ENCODE results near the gene CCDC71. TPM values are rescaled to one million over a fixed set of nuclear protein-coding genes. Genes with fewer than 3 reads are reported as not detected.
A peak's percentile ranks its signal among the peaks of the same experiment; 100 is the strongest.

CCDC71 gene
- total RNA-seq, 4 donors from 2014 or later = 35.2 to 63.7 (median 58.5) TPM

DNA sequence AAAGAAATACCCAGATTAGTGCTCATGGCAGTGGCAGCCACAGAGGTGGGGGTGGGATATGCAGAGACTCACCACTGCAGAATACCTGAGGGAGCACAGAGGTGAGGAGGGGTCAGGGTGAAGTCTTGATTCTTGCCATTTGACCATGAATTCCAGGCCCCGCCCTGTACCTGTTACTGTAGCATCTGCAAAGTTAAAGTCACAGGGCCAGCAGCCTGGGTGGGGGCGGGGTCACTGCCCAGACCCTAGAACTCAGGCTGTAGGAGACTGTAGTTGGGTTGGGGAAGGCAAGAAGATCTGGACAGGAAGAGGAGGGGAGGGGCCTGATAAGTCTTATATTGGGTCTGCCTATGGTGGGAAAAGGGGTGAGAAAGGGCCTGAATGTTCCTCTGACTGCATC lies 14.5 kb downstream of the CCDC71 start:
- no peak overlapping the region for H3K4me3 ChIP-seq (replicated peaks in 1 of 3)
- TF ChIP-seq, protein P1, sequence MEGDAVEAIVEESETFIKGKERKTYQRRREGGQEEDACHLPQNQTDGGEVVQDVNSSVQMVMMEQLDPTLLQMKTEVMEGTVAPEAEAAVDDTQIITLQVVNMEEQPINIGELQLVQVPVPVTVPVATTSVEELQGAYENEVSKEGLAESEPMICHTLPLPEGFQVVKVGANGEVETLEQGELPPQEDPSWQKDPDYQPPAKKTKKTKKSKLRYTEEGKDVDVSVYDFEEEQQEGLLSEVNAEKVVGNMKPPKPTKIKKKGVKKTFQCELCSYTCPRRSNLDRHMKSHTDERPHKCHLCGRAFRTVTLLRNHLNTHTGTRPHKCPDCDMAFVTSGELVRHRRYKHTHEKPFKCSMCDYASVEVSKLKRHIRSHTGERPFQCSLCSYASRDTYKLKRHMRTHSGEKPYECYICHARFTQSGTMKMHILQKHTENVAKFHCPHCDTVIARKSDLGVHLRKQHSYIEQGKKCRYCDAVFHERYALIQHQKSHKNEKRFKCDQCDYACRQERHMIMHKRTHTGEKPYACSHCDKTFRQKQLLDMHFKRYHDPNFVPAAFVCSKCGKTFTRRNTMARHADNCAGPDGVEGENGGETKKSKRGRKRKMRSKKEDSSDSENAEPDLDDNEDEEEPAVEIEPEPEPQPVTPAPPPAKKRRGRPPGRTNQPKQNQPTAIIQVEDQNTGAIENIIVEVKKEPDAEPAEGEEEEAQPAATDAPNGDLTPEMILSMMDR (IDR thresholded peaks at IDR 0.05) = no peak
- no peak for TF ChIP-seq POLR2A (IDR thresholded peaks at IDR 0.05)
- no peaks in the 10 kb centered on the region for H3K4me1 ChIP-seq
- DNase-seq = no peak
- no peaks in the 10 kb centered on the region for H3K9me3 ChIP-seq
- intact Hi-C loops (cut with DNase I) = no loop called here
- no peak overlapping the region for H3K27ac ChIP-seq
- no peaks in the 10 kb centered on the region for H3K36me3 ChIP-seq
- WGBS, 2 donors = 93 to 94% methylated on average over 2 of the region's 2 CpGs
- H3K27me3 ChIP-seq = no peaks in the 10 kb centered on the region

DNA sequence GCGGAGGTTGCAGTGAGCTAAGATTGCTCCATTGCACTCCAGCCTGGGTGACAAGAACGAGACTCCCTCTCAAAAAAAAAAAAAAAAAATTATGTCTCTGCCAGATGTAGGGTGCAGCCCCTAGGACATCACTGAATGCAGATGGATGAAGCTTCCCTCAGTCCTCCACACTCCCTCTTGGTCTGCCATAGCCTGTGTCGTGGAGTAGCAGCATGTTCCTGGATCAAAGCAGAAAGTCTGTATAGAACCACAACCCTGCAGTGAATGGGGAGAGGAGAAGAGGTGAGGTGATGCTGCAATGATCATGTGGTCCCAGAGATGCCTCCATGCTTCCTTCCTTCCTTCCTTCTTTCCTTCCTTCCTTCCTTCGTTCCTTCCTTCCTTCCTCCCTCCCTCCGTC lies 18.0 kb downstream of the CCDC71 start:
- Histone ChIP-seq H3K4me1 (no peaks in the 10 kb centered on the region), H3K9me3 (no peaks in the 10 kb centered on the region), H3K27me3 (no peaks in the 10 kb centered on the region), H3K27ac (no peak overlapping the region), H3K36me3 (no peaks in the 10 kb centered on the region), H3K4me3 (replicated peaks in 1 of 3) (no peak overlapping the region)
- TF ChIP-seq POLR2A (IDR thresholded peaks at IDR 0.05) = no peak
- TF ChIP-seq, protein P1 (IDR thresholded peaks at IDR 0.05) = no peak
- no peak for DNase-seq
- WGBS, 2 donors = 76 to 81% methylated on average over 5 of the region's 5 CpGs
- intact Hi-C loops (cut with DNase I) = no loop called here

DNA sequence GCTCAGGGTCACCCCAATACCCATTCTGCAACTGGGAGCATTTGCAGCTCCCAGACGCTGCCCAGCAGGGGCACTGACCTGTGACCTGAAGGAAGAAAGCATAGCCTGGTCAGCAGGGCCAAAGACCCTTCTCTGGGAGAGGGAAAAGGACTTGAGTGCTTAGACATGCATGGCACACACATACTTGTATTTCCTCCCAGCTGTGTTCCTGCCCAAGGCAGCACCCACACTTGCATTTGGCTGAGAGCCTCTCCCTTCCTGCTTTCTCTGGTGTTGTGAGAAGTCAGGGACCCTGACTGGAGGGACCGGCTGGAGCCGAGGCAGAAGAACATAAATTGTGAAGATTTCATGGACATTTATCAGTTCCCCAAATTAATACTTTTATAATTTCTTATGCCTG lies 26.1 kb downstream of the CCDC71 start:
- no peaks in the 10 kb centered on the region for H3K9me3 ChIP-seq
- intact Hi-C loops (cut with DNase I) = no loop called here
- peak; percentile 57 to 68 for DNase-seq
- no peak overlapping the region for H3K4me3 ChIP-seq (replicated peaks in 1 of 3)
- TF ChIP-seq POLR2A (IDR thresholded peaks at IDR 0.05) = no peak
- TF ChIP-seq, protein P1 (IDR thresholded peaks at IDR 0.05) = no peak
- 21 to 41% methylated on average over 3 of the region's 3 CpGs for WGBS, 2 donors
- H3K27me3 ChIP-seq = no peaks in the 10 kb centered on the region
- peaks cover 0 to 7% of the 10 kb centered on the region in 2 donors for H3K4me1 ChIP-seq
- H3K36me3 ChIP-seq = no peaks in the 10 kb centered on the region
- peak overlapping the region in 1 of 3 donors; percentile 15 for H3K27ac ChIP-seq

DNA sequence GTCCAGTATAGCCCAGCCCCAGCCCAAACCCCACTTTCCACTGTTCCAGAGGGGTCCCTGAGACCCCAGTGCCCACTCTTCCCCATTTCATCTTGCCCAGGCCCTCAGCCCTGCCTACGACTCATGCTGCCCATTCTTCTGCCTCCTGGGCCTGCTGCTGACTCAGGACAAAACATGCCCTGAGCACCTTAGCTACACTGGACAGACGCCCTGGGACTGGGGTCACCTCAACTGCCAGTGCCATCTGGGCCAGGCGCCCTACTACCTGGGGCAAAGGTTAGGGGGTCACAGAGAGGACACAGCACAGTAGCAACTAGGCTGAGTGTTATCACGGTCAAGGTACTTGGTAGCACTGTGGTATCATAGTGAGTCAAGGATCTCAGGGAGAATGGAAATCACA lies 30.6 kb downstream of the CCDC71 start:
- Histone ChIP-seq H3K27ac (no peak overlapping the region), H3K4me1 (peaks cover 15 to 26% of the 10 kb centered on the region in 2 donors), H3K4me3 (replicated peaks in 1 of 3) (no peak overlapping the region), H3K27me3 (no peaks in the 10 kb centered on the region), H3K36me3 (peaks cover 4 to 5% of the 10 kb centered on the region in 2 donors), H3K9me3 (no peaks in the 10 kb centered on the region)
- no peak for TF ChIP-seq POLR2A (IDR thresholded peaks at IDR 0.05)
- TF ChIP-seq, protein P1 (IDR thresholded peaks at IDR 0.05) = no peak
- WGBS, 2 donors = 82 to 83% methylated on average over 4 of the region's 4 CpGs
- no peak for DNase-seq
- intact Hi-C loops (cut with DNase I) = no loop called here

DNA sequence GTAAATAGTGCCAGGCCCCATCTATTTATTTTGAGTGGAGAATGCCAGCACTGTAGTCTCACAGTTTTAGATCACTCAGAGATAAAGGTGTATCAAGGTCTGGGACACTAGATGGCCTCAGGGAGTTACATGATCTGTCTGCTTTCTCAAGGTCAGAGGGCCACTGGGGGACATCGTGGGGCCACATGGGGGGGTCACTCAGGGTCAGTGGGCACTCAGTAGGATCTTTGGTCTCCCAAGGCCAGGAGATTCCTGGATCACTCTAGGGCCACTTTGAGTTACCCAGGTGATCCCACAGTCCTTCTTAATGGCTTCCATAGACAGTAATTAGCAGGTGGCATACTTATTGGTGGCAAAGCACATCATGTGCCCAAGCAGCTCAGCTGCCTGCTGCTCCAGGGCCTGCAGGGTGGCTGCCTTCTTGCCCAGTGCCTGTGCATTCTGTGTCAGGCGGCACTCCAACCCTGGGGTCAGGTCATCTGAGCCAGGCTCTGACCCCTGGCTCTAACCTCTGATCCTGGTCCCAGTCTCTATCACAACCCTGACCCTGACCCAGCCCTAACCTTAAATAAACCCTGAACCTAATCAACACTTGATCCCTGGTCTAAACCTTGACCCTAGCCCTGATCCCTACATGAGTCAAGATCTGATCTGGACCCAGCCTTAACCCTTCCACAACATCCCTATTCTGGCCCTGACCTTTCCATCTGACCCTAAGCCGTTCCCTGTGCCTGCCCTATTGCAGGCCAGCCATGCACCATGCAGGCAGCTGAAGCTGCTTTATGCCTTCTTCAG lies 31.5 kb downstream of the CCDC71 start:
- Histone ChIP-seq H3K4me3 (replicated peaks in 1 of 3) (no peak overlapping the region), H3K27me3 (no peaks in the 10 kb centered on the region), H3K9me3 (no peaks in the 10 kb centered on the region), H3K36me3 (peaks cover 7 to 10% of the 10 kb centered on the region in 2 donors), H3K27ac (peak overlapping the region in 2 of 3 donors; percentile 39 to 93), H3K4me1 (peaks cover 15 to 21% of the 10 kb centered on the region in 2 donors)
- DNase-seq = no peak
- 66 to 70% methylated on average over 3 of the region's 3 CpGs for WGBS, 2 donors
- intact Hi-C loops (cut with DNase I) = no loop called here
- TF ChIP-seq, protein P1 (IDR thresholded peaks at IDR 0.05) = peak in 2 of 6 experiments; percentile 4 to 9
- no peak for TF ChIP-seq POLR2A (IDR thresholded peaks at IDR 0.05)
